Measurements from ENCODE around the gene HOMER3.
"Not testable (repeated sequence)": the region's sequence is repeated elsewhere in the genome, so short reads cannot be mapped to it uniquely, and the experiment has no call there.

Gene HOMER3

DNA sequence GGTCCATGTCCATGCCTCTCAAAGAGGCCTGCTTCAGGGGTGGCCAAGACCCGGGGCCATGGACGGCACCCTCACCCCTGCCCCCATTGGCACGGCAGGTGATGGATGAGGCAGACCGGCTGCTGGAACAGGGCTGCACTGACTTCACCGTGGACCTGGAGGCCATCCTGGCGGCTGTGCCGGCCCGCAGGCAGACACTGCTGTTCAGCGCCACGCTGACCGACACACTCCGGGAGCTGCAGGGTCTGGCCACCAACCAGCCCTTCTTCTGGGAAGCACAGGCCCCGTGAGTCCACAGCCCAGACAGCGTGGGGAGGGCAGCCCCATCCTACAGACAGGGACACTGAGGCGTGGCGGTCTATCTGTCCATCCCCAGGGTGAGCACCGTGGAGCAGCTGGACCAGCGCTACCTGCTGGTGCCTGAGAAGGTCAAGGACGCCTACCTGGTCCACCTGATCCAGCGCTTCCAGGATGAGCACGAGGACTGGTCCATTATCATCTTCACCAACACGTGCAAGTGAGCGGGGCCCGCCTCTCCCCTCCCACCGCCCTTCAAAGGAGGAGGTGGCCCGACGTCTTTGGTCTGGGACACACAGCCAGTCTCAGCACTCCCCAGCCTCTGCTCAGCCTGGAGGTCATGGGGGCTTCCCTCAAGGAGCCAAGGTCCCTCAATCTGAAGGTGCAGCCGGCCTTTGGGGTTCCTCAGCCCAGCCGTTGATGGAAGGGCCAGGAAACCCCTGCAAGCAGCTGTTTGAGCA is 18.6 kb downstream of the HOMER3 start:
- DNase-seq (ENCODE audit: low spot score), result no peak

DNA sequence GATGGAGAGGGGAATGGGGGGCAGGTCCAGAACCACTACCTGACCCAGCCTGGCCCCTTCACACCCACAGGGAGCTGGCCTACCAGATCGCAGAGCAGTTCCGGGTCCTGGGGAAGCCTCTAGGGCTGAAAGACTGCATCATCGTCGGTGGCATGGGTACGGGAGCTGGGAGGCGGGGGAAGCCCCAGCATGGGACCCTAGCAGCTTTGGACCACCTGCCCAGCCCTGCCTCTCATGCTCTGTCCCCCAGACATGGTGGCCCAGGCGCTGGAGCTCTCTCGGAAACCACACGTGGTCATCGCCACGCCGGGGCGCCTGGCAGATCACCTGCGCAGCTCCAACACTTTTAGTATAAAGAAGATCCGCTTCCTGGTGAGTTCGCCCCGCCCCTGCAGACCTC is 19.4 kb downstream of the HOMER3 start:
- no peak for DNase-seq (ENCODE audit: low spot score)

DNA sequence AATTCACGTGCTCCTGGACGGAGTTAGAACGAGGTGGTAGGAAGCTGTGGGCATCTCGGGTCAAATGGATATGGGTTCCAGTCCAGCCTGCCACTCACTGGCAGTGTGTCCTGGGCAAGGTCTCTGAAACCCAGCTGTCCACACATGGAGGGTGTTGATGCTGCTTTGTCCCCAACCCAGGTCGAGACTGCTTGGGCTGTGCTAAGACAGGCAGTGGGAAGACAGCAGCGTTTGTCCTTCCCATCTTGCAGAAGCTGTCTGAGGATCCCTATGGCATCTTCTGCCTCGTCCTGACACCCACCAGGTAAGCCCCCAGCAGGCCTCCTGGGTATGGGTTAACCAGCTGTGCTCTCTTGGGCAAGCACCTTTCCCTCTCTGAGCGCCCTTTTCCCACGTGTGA is 20.6 kb downstream of the HOMER3 start:
- DNase-seq (ENCODE audit: low spot score), result no peak

DNA sequence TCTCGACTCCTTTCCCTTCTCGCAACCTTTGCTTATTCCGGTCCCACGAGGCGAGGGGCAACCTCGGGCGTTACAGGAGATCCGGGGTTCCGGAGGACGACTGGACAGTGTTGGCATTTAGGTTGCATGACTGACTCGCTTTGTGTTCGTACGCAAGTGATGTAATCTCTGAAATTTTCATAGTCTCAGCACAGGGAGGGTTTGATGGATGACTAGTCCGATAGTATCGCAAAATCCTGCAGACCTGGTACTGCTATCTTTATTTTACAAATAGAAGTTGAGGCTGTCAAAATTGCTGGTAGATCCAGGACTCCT is 21.2 kb downstream of the HOMER3 start:
- DNase-seq (ENCODE audit: low spot score), result no peak

- DNase-seq (ENCODE audit: low spot score), result peak; percentile 99
These were observed 21.7 kb downstream of the HOMER3 start, which contains the start of the genes COPE and DDX49 for GRCh38 chr19:18919086-18919899. Gene COPE (minus strand): TSS chr19:18919387. CDS start chr19:18919348, 39 bp downstream. Gene DDX49 (plus strand): TSS chr19:18919715. CDS start chr19:18919742, 27 bp downstream.

DNA sequence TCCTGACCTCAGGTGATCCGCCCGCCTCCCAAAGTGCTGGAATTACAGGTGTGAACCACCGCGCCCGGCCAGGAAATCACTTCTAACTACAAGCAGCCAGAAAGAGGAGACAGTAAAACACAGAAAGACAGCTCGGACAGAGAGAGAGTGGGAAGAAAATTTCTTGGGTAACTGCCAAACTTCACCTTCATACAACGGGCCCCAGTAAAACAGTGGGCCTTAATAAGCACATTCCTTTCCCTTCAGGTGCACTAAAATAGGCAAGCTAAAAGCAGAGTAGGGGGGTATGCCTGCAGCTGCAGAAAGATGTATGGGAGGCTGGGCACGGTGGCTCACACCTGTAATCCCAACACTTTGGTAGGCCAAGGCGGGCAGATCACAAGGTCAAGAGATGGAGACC is 23.4 kb downstream of the HOMER3 start:
- not testable (repeated sequence) for DNase-seq (ENCODE audit: low spot score)

- peak; percentile 68 for DNase-seq (ENCODE audit: low spot score)
These were observed 25.4 kb downstream of the HOMER3 start for GRCh38 chr19:18915639-18916038.

GRCh38 chr19:18913466-18913865 is 27.6 kb downstream of the HOMER3 start:
- no peak for DNase-seq (ENCODE audit: low spot score)

GRCh38 chr19:18912933-18913332 is 28.1 kb downstream of the HOMER3 start:
- DNase-seq (ENCODE audit: low spot score), result no peak

GRCh38 chr19:18910801-18911436 is 30.1 kb downstream of the HOMER3 start:
- no peak for DNase-seq (ENCODE audit: low spot score)

GRCh38 chr19:18910010-18910409 is 31.0 kb downstream of the HOMER3 start:
- no peak for DNase-seq (ENCODE audit: low spot score)

DNA sequence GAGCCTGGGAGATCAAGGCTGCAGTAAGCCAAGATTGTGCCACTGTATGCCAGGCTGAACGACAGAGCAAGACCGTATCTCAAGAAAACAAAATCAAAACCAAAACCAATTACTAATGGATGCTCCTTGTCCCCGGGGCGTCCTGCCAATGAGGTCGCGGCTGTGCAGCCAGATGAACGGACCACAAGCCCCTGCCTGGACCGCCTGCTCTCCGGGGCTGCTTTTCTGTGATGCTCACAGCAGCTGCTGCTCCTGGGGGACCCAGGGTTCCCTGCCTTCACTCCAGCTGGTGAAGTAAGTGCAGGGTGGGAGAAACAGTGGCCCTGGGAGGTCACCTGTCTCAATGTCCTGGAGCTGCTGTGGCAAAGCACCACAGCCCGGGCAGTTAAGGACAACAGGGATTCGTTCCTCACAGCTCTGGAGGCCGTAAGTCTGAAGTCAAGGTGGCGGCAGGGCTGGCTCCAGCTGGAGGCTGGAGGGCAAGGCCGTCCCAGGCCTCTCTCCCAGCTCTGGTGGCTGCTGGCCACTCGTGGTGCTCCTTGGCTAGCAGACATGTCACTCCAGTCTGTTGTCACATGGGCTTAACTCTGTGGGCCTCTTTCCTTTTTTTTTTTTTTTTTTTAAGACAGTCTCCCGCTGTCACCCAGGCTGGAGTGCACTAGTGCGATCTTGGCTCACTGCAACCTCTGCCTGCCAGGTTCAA is 31.9 kb downstream of the HOMER3 start:
- DNase-seq (ENCODE audit: low spot score), result no peak

- DNase-seq (ENCODE audit: low spot score), result no peak
These were observed 34.2 kb downstream of the HOMER3 start for GRCh38 chr19:18906605-18907519.

GRCh38 chr19:18905513-18906236 is 35.3 kb downstream of the HOMER3 start:
- no peak for DNase-seq (ENCODE audit: low spot score)

DNA sequence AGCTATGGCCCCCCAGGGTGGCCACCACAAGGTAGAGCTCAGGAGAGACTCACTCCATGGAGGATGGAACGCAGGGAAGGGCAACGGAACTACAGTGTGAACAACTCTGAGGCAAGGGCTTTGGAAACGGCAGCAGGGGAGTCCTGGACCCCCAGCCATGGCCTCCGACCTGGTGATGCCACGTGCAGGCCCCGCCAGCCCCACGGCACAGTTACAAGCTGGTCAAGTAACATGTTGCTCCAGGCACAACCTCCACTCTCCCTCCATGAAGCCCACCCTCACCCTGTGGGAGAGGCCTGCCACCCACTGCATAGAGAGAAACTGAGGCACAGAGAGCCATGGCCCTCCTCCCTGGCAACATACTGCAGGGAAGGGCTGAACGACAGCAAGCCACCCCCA is 36.0 kb downstream of the HOMER3 start:
- DNase-seq (ENCODE audit: low spot score), result no peak

DNA sequence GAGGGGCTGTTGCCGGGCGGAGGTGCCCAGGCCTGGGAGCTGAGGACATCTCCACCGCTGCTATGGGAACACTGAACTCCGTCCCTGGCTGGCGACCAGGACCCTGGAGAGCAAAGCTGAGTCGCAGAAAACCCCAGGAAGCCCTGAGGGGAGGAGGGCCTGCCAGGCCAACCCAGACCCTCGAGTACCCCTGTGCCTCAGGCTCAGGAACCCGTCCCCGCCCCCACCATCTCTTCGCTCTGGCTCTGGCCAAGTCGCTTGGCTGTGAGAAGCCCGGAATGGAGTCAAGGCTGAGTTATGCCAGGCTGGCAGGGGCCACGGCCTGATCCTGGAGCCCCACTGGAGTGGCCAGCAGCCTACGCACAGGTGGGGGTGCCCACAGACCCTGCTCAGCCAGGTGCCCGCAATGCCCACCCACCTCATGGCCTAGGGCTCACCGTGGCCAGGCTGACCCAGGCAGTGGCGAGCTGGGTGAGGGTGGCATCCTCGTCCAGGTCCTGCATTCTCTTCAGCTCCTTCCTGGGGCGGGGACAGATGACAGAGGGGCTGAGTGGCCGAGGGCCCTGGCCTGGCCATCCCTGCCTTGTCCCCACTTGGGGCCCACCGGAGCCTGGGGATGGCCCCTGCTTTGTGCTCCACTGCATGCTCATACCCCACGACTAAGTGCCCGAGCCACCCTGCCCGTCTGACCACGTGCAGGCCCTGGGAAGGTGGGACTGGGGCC is 36.5 kb downstream of the HOMER3 start:
- DNase-seq (ENCODE audit: low spot score), result no peak

- no peak for DNase-seq (ENCODE audit: low spot score)
These were observed 37.6 kb downstream of the HOMER3 start for GRCh38 chr19:18903156-18904037.

DNA sequence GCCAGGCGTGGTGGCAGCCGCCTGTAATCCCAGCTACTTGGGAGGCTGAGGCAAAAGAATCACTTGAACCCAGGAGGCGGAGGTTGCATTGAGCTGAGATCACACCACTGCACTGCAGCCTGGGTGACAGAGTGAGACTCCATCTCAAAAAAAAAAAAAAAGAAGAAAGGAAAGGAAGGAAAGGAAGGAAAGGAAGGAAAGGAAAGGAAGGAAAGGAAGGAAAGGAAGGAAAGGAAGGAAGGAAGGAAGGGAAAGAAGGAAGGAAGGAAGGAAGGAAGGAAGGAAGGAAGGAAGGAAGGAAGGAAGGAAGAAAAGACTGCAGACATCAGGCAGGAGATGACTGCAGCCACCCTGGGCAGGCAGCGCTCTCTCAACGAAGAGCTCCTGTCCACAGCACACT is 38.5 kb downstream of the HOMER3 start:
- not testable (repeated sequence) for DNase-seq (ENCODE audit: low spot score)

DNA sequence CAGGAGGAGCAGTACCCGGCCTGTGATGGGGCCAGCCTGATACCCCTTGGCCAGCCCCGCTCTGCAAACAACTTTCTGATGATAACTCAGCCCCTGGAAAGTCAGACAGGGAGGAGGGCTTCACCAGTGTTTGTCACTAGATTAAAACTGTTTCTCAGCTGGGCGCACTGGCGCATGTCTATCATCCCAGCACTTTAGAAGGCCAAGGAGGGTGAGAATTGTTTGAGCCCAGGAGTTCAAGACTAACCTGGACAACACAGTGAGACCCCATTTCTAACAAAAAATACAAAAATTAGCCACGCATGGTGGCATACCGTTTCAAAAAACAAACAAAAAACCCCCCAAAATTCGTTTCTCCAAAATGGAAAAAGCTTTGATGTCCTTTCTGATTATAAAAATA is 39.5 kb downstream of the HOMER3 start:
- no peak for DNase-seq (ENCODE audit: low spot score)

Data from AG08396 (cell line).